Esophagus muscularis mucosa (tissue), 3 donors: ENCODE results near the gene XPO5.
A peak's percentile ranks its signal among the peaks of the same experiment; 100 is the strongest.

Source experiments
- POLR2A ChIP-seq: fragments of 450-650 bp; IDR thresholded peaks from one replicate; pipeline ENCODE4 v1.6.1; 2017; ENCODE audit warnings: antibody characterized with exemption, moderate library complexity, mild to moderate bottlenecking, low read depth
- TF ChIP-seq, protein P1 (sequence below), 3 experiments: fragments of 200-600 bp in 2 of 3; fragments of 450-650 bp in 1 of 3; sonication (generic) in 2 of 3; IDR thresholded peaks; one replicate each; pipeline ENCODE4 v1.5.1; 2017 to 2019; ENCODE audit warnings: antibody characterized with exemption in 3 of 3, mild to moderate bottlenecking in 2 of 3, moderate library complexity in 1 of 3

- TF ChIP-seq, protein P1, sequence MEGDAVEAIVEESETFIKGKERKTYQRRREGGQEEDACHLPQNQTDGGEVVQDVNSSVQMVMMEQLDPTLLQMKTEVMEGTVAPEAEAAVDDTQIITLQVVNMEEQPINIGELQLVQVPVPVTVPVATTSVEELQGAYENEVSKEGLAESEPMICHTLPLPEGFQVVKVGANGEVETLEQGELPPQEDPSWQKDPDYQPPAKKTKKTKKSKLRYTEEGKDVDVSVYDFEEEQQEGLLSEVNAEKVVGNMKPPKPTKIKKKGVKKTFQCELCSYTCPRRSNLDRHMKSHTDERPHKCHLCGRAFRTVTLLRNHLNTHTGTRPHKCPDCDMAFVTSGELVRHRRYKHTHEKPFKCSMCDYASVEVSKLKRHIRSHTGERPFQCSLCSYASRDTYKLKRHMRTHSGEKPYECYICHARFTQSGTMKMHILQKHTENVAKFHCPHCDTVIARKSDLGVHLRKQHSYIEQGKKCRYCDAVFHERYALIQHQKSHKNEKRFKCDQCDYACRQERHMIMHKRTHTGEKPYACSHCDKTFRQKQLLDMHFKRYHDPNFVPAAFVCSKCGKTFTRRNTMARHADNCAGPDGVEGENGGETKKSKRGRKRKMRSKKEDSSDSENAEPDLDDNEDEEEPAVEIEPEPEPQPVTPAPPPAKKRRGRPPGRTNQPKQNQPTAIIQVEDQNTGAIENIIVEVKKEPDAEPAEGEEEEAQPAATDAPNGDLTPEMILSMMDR (IDR thresholded peaks at IDR 0.05), result peak; percentile 70 to 88 (median 78)
- no peak for TF ChIP-seq POLR2A
Measured at GRCh38 chr6:43608310-43608763, 32.5 kb upstream of the XPO5 start.
